ENCODE data around the gene NAB1.

Gene NAB1

DNA sequence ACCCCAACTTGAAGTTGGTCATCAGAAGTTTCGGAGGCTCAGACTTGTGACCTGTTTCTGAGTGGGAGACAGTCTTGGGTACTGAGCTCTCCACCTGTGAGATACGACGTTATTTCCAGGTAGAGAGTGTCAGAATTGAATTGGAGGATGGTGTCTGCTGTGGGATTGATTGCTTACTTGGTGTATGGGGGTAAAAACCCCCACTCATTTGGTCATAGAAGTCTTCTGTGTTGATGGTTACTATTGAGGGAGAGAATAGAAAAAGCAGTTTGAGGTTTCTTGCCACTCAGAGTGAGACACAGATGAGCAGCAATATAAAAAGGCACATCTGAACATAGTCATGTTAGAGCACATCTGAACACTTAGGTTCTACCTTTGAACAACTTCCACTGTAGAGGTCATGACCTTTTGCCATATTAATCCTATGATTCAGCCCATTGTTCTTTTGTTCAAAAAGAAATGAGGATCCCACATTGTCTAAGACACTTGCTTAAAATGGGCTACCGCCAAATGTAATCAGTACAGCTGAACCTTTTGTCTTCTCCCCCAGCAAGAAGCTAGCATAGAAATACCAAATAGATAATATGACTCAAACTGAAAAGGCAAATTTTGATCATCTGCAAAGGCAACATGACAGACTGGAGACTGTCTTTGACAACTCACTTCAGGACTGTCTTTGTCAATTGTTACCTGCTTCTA lies 73.3 kb downstream of the NAB1 start:
- TF ChIP-seq, protein P1, sequence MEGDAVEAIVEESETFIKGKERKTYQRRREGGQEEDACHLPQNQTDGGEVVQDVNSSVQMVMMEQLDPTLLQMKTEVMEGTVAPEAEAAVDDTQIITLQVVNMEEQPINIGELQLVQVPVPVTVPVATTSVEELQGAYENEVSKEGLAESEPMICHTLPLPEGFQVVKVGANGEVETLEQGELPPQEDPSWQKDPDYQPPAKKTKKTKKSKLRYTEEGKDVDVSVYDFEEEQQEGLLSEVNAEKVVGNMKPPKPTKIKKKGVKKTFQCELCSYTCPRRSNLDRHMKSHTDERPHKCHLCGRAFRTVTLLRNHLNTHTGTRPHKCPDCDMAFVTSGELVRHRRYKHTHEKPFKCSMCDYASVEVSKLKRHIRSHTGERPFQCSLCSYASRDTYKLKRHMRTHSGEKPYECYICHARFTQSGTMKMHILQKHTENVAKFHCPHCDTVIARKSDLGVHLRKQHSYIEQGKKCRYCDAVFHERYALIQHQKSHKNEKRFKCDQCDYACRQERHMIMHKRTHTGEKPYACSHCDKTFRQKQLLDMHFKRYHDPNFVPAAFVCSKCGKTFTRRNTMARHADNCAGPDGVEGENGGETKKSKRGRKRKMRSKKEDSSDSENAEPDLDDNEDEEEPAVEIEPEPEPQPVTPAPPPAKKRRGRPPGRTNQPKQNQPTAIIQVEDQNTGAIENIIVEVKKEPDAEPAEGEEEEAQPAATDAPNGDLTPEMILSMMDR (IDR thresholded peaks at IDR 0.05) = no peak

DNA sequence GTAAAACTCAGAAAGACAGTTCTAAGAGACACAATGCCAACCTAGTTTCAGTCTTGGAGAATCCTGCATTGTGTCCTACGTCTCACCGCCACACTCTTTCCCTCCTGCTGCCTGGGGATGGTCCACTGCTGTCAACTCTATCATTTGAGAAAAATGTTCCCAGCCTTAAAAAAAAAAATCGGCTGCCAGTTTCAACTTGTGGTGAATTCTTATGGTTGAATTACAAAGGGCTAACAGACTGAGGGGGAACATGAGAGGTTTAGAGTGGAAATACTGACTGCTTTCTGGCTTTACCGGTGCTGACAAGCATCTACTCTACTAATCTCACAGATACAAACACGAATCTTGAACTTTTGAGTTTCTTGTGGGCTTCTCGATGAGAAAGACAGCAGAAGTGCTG lies 74.0 kb downstream of the NAB1 start:
- TF ChIP-seq, protein P1 (IDR thresholded peaks at IDR 0.05) = no peak

DNA sequence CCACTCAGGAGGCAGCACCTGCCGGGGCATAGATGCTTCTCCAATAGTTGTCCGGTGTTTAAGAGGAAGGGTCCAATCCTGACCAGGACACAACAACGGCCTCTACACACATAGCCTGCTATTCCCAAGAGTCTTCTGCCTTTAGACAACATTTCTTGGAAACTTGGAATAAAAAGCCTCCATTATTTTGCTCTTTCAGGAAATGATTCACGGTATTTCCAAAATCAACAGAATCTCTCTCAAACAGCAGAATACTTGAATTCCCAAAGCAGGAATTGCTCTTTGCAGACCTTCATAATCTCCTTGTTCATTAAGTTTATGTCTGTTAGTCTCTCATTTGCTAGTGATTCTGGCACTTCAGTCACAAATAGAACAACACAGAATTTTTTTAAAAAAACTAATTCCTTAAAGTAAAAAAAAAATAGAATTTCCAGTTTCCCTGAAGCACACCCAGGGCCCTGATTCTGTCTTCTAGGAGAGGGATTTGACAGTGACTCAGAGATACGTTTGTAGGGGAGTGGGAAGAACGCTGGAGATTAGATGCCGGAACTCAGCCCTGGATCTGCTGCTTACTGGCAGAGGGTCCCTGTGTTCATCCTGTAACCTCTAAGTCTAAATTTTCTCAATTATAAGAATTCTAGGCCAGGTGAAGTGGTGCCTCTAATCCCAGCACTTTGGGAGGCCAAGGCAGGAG lies 74.7 kb downstream of the NAB1 start:
- TF ChIP-seq, protein P1 (IDR thresholded peaks at IDR 0.05) = no peak

DNA sequence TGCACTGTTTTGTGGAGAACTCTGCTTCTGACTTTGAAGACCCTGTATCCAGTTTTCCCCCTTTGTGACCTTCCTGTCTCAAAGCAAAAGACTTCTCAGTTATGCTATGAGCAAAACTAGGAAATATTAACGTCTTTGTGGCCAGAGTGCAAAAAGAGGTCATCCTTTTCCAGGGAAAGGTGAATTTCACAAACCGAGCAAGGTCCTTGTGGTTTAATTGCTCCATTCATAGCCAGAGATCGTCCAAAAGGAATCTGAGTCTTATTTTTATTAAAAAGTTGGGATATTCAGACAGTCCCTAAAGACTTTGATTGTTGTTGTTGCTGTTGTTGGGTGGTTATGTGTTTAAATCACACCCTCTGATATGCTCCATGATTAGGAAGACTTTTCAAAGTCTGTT lies 77.4 kb downstream of the NAB1 start:
- TF ChIP-seq, protein P1 (IDR thresholded peaks at IDR 0.05) = no peak

DNA sequence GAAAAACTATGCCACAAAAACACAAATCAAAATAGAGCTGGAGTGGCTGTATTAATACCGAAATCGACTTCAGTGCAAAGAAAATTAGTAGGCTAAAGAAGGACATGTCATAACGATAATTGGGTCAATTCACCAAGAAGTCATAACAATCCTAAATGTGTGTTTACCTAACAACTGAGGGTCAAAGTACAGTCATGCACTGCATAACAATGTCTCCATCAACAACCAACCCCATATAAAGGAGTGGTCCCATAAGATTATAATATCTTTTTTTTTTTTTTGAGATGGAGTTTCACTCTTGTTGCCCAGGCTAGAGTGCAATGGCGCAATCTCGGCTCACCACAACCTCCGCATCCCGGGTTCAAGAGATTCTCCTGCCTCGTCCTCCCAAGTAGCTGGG lies 87.5 kb downstream of the NAB1 start:
- TF ChIP-seq, protein P1 (IDR thresholded peaks at IDR 0.05) = no peak

DNA sequence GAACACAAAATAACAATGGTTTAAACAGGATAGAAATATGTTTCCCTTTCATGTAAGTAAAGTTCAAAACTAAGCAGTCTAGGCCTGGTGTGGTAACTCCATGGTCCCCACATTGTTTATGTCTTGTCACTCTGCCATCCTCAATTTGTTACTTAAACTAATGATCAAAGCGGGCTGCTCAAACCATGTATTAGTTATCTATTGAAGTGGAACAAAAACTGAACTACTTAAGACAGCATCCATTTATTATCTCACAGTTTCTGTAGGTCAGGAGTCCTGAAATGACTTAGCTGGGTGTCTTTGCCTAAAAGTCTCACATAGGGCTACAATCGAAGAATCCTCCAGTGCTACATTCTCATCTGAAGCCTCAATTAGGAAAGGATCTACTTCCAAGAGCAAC lies 91.6 kb downstream of the NAB1 start:
- TF ChIP-seq, protein P1 (IDR thresholded peaks at IDR 0.05) = no peak

All from LNCAP (cell line).